Keratinocyte (primary cell): Measurements from ENCODE around the gene SLC39A5. TPM values are rescaled to one million over a fixed set of nuclear protein-coding genes. Genes with fewer than 3 reads are reported as not detected.

Experiments used
- DNase-seq: peaks from one replicate; pipeline ENCODE4 v3.0.0-alpha.2; 2011; ENCODE audit warnings: low read depth, missing footprints, low spot score
- FAIRE-seq: peaks from 2 replicates; lab custom pipeline; 2011; peaks lifted over from hg19 to GRCh38; lab: Jason Lieb, UNC
- H2AFZ ChIP-seq: 2 replicates; pipeline ENCODE4 v1.6.0; 2012; ENCODE audit warnings: low read length, control low read depth, inconsistent platforms; ENCODE audit not compliant: control insufficient read depth
- H3K27ac ChIP-seq: 2 replicates; pipeline ENCODE4 v1.5.1; 2011; ENCODE audit warnings: low read length; ENCODE audit not compliant: control insufficient read depth, insufficient read depth
- H3K27me3 ChIP-seq: 3 replicates; pipeline ENCODE4 v1.6.0; 2011; ENCODE audit warnings: low read length; ENCODE audit not compliant: control insufficient read depth, insufficient read depth; ENCODE audit errors: extremely low read depth
- H3K36me3 ChIP-seq, 2 experiments: 2 replicates in 1 of 2; 3 replicates in 1 of 2; pipeline ENCODE4 v1.5.1; 2011; ENCODE audit warnings: low read length in 2 of 2, mild to moderate bottlenecking in 1 of 2; ENCODE audit not compliant: control insufficient read depth in 2 of 2, insufficient read depth in 2 of 2; ENCODE audit errors: extremely low read depth in 1 of 2
- H3K4me1 ChIP-seq: 3 replicates; pipeline ENCODE4 v1.5.1; 2011; ENCODE audit warnings: low read length; ENCODE audit not compliant: control insufficient read depth, insufficient read depth; ENCODE audit errors: extremely low read depth
- H3K4me2 ChIP-seq: 3 replicates; pipeline ENCODE4 v1.6.0; 2011; ENCODE audit warnings: low read depth, low read length; ENCODE audit not compliant: control insufficient read depth, insufficient read depth; ENCODE audit errors: extremely low read depth
- H3K4me3 ChIP-seq, 3 experiments: fragments of 200-600 bp in 1 of 3; sonication (generic) in 1 of 3; 2 replicates in 2 of 3; 3 replicates in 1 of 3; pipeline ENCODE4 v1.5.1; 2011 to 2016; ENCODE audit warnings: low read length in 3 of 3, mild to moderate bottlenecking in 3 of 3, control low read depth in 2 of 3, inconsistent platforms in 1 of 3, low read depth in 1 of 3, mixed read lengths in 1 of 3, mixed run types in 1 of 3, moderate library complexity in 1 of 3; ENCODE audit not compliant: control insufficient read depth in 2 of 3, insufficient read depth in 2 of 3; ENCODE audit errors: extremely low read depth in 1 of 3
- H3K79me2 ChIP-seq: 2 replicates; pipeline ENCODE4 v1.6.0; 2012; ENCODE audit warnings: low read length; ENCODE audit not compliant: control insufficient read depth, insufficient read depth
- H3K9ac ChIP-seq: 3 replicates; pipeline ENCODE4 v1.6.0; 2011; ENCODE audit warnings: low read length; ENCODE audit not compliant: control insufficient read depth, insufficient read depth; ENCODE audit errors: extremely low read depth
- H3K9me1 ChIP-seq: 3 replicates; pipeline ENCODE4 v1.6.0; 2011; ENCODE audit warnings: low read length; ENCODE audit not compliant: control insufficient read depth, insufficient read depth; ENCODE audit errors: extremely low read depth
- H3K9me3 ChIP-seq: 2 replicates; pipeline ENCODE4 v1.5.1; 2012; ENCODE audit warnings: low read depth, low read length; ENCODE audit not compliant: control insufficient read depth
- H4K20me1 ChIP-seq: 3 replicates; pipeline ENCODE4 v1.6.0; 2011; ENCODE audit warnings: low read length; ENCODE audit not compliant: control insufficient read depth, insufficient read depth; ENCODE audit errors: extremely low read depth
- CTCF ChIP-seq, 3 experiments: IDR thresholded peaks in 1 of 3; conservative IDR thresholded peaks in 1 of 3; optimal IDR thresholded peaks in 1 of 3; 2 replicates in 2 of 3; 3 replicates in 1 of 3; pipeline versions ENCODE3 to v1.5.1; 2011; ENCODE audit warnings: low read length in 3 of 3, mild to moderate bottlenecking in 3 of 3, moderate library complexity in 2 of 3, control low read depth in 1 of 3, inconsistent platforms in 1 of 3; ENCODE audit not compliant: insufficient read depth in 2 of 3; ENCODE audit errors: extremely low read depth in 1 of 3
- EZH2 ChIP-seq: IDR thresholded peaks from one replicate; pipeline ENCODE4 v1.6.1; 2012; ENCODE audit warnings: inconsistent platforms, mild to moderate bottlenecking, low read length, moderate library complexity
- dilution Hi-C: fragments of 300-500 bp; cut with MboI; formaldehyde crosslinking; loops from one replicate; pipeline ENCODE4 v1.7.0; 2020; ENCODE audit warnings: low sequenced_read_pairs; ENCODE audit not compliant: extremely low pct_ligation_motif_present
- polyA plus RNA-seq, 5 experiments: library from polyadenylated mRNA; depleted of rRNA in 3 of 5; stranded (reverse) in 3 of 5; stranded (forward) in 1 of 5; unstranded in 1 of 5; fragments of >200 nt; gene quantifications; 1 replicate in 1 of 5; 2 replicates in 3 of 5; 3 replicates in 1 of 5; pipeline versions ENCODE4 v1.2.1 to v1.2.3, GENCODE V29; 2011 to 2012; ENCODE audit warnings: missing spikeins in 2 of 5, low read depth in 1 of 5, low replicate concordance in 1 of 5

Gene SLC39A5
- polyA plus RNA-seq, 1 donor (not counting 4 experiments of a cell fraction or from before 2014, with no cell fraction given) = not detected

GRCh38 chr12:56212361-56212760 lies 17.5 kb upstream of the SLC39A5 start:
- H3K36me3 ChIP-seq = peaks cover 35 to 39% of the 10 kb centered on the region in 2 experiments
- H3K27me3 ChIP-seq = no peaks in the 10 kb centered on the region
- H2AFZ ChIP-seq = no peak overlapping the region
- no peaks in the 10 kb centered on the region for H3K9me3 ChIP-seq
- no peaks in the 10 kb centered on the region for H4K20me1 ChIP-seq
- TF ChIP-seq CTCF (optimal IDR thresholded peaks at IDR 0.05 in 1 of 3, IDR thresholded peaks at IDR 0.05 in 1 of 3, conservative IDR thresholded peaks at IDR 0.05 in 1 of 3; ENCODE audit: extremely low read depth in 1 of 3, insufficient read depth in 2 of 3, low read length in 3 of 3) = no peak
- no peak for TF ChIP-seq EZH2
- H3K4me1 ChIP-seq = no peaks in the 10 kb centered on the region
- no peaks in the 10 kb centered on the region for H3K9me1 ChIP-seq
- no peak overlapping the region for H3K9ac ChIP-seq
- dilution Hi-C loops = no loop called here
- no peak overlapping the region for H3K27ac ChIP-seq
- no peak for FAIRE-seq
- no peak for DNase-seq
- no peak overlapping the region for H3K4me2 ChIP-seq
- peaks cover under 1% of the 10 kb centered on the region for H3K79me2 ChIP-seq
- H3K4me3 ChIP-seq = no peak overlapping the region

- H3K4me3 ChIP-seq = no peak overlapping the region
- no peak overlapping the region for H3K27ac ChIP-seq
- H3K9me1 ChIP-seq = no peaks in the 10 kb centered on the region
- H3K9me3 ChIP-seq = no peaks in the 10 kb centered on the region
- no peak overlapping the region for H3K4me2 ChIP-seq
- H3K36me3 ChIP-seq = peaks cover 30% of the 10 kb centered on the region in 2 experiments
- FAIRE-seq (no peak), DNase-seq (no peak)
- H3K27me3 ChIP-seq = no peaks in the 10 kb centered on the region
- H4K20me1 ChIP-seq = no peaks in the 10 kb centered on the region
- H3K79me2 ChIP-seq = peaks cover 7% of the 10 kb centered on the region
- no peak overlapping the region for H3K9ac ChIP-seq
- dilution Hi-C loops = no loop called here
- H2AFZ ChIP-seq = no peak overlapping the region
- no peaks in the 10 kb centered on the region for H3K4me1 ChIP-seq
- TF ChIP-seq EZH2 = no peak
- TF ChIP-seq CTCF (optimal IDR thresholded peaks at IDR 0.05 in 1 of 3, IDR thresholded peaks at IDR 0.05 in 1 of 3, conservative IDR thresholded peaks at IDR 0.05 in 1 of 3; ENCODE audit: extremely low read depth in 1 of 3, insufficient read depth in 2 of 3, low read length in 3 of 3) = no peak
Measured at GRCh38 chr12:56213878-56214277, 16.0 kb upstream of the SLC39A5 start.
